Measurements from ENCODE around the gene GATAD2B.
"Not testable (repeated sequence)": the region's sequence is repeated elsewhere in the genome, so short reads cannot be mapped to it uniquely, and the experiment has no call there.

DNA sequence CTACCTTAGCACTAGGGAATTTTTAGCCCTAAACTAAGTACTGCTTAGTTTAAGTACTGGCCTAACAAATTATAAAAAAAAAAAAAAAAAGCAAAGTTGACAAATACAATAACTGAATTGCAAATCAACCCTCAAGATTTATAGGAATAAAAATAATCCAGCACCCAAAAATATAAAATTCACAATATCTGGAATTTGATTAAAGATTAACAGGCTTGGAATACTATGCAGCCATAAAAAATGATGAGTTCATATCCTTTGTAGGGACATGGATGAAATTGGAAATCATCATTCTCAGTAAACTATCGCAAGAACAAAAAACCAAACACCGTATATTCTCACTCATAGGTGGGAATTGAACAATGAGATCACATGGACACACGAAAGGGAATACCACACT lies 78.4 kb downstream of the GATAD2B start:
- TF ChIP-seq, protein P1, sequence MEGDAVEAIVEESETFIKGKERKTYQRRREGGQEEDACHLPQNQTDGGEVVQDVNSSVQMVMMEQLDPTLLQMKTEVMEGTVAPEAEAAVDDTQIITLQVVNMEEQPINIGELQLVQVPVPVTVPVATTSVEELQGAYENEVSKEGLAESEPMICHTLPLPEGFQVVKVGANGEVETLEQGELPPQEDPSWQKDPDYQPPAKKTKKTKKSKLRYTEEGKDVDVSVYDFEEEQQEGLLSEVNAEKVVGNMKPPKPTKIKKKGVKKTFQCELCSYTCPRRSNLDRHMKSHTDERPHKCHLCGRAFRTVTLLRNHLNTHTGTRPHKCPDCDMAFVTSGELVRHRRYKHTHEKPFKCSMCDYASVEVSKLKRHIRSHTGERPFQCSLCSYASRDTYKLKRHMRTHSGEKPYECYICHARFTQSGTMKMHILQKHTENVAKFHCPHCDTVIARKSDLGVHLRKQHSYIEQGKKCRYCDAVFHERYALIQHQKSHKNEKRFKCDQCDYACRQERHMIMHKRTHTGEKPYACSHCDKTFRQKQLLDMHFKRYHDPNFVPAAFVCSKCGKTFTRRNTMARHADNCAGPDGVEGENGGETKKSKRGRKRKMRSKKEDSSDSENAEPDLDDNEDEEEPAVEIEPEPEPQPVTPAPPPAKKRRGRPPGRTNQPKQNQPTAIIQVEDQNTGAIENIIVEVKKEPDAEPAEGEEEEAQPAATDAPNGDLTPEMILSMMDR (IDR thresholded peaks at IDR 0.05), result not testable (repeated sequence)
- TF ChIP-seq, protein P2, sequence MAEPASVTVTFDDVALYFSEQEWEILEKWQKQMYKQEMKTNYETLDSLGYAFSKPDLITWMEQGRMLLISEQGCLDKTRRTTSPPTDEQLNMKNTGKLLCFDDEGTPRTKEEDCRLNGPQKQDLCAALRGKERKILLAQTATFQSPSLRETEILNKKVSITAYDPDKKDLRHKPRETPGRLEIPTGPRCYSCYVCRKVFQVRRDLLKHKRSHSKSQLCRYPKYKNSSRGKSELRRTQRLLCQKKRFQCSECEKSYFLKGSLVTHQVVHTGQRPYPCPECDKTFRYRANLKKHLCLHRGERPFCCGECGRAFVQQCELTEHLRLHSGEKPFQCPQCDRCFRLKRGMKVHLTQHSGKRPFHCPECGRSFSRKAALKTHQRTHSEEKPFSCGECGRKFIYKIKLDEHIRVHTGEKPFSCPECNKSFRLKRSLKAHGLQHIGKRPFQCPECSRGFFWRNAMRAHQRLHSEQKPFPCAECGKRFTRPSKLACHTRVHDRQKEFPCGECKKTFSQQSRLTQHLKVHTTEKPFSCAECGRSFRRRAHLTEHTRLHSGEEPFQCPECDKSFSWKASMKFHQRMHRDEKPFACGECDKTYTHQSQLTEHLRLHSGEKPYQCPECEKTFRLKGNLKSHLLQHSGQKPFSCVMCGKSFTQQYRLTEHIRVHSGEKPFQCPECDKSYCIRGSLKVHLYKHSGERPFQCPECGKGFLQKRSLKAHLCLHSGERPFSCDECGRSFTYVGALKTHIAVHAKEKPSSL (CRISPR knock-in tag; conservative IDR thresholded peaks at IDR 0.05), result not testable (repeated sequence)

Data from WTC11 (cell line).